DOHH2 (cell line): Measurements from ENCODE around the gene RBM38.

ENCODE experiments used
- EZH2phosphoT487 ChIP-seq: fragments of 200-600 bp; sonication (generic); IDR thresholded peaks from 2 replicates; pipeline ENCODE4 v1.6.1; 2017; ENCODE audit warnings: borderline replicate concordance, mild to moderate bottlenecking, antibody characterized with exemption, low read length, moderate library complexity, mixed read lengths
- TF ChIP-seq, protein P1 (sequence below): fragments of 200-600 bp; sonication (generic); IDR thresholded peaks from one replicate; pipeline ENCODE4 v1.5.1; 2014; ENCODE audit warnings: antibody characterized with exemption, mild to moderate bottlenecking, low read depth, low read length; ENCODE audit not compliant: poor library complexity, severe bottlenecking

GRCh38 chr20:57347393-57347792 lies 43.8 kb upstream of the RBM38 start:
- TF ChIP-seq, protein P1, sequence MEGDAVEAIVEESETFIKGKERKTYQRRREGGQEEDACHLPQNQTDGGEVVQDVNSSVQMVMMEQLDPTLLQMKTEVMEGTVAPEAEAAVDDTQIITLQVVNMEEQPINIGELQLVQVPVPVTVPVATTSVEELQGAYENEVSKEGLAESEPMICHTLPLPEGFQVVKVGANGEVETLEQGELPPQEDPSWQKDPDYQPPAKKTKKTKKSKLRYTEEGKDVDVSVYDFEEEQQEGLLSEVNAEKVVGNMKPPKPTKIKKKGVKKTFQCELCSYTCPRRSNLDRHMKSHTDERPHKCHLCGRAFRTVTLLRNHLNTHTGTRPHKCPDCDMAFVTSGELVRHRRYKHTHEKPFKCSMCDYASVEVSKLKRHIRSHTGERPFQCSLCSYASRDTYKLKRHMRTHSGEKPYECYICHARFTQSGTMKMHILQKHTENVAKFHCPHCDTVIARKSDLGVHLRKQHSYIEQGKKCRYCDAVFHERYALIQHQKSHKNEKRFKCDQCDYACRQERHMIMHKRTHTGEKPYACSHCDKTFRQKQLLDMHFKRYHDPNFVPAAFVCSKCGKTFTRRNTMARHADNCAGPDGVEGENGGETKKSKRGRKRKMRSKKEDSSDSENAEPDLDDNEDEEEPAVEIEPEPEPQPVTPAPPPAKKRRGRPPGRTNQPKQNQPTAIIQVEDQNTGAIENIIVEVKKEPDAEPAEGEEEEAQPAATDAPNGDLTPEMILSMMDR: no peak
- no peak for TF ChIP-seq EZH2phosphoT487
